ENCODE results near the gene ARMC5.
A peak's percentile ranks its signal among the peaks of the same experiment; 100 is the strongest.

Gene ARMC5

GRCh38 chr16:31471875-31472708, 12.8 kb downstream of the ARMC5 start, which contains the start of gene TGFB1I1:
Gene TGFB1I1 (plus strand): TSS chr16:31472152. CDS start chr16:31472189, 37 bp downstream.
- Histone ChIP-seq H3K9me3 (ENCODE audit: low read length) (no peaks in the 10 kb centered on the region), H3F3A (ENCODE audit: insufficient read depth, low read length) (no peaks in the 10 kb centered on the region), H4K20me1 (ENCODE audit: insufficient read depth, low read length) (no peaks in the 10 kb centered on the region), H3K27me3 (ENCODE audit: insufficient read depth, low read length) (no peaks in the 10 kb centered on the region; the same call in 1 of the 2 replicates), H2AFZ (ENCODE audit: low read length) (no peak within 1 kb of the TSS), H3K27ac (ENCODE audit: low read depth, low read length, poor library complexity, severe bottlenecking) (no peak within 1 kb of the TSS), H3K36me3 (ENCODE audit: insufficient read depth, low read length) (no peaks in the 10 kb centered on the region), H3K4me2 (ENCODE audit: low read length) (no peak within 1 kb of the TSS), H3K4me3 (ENCODE audit: low read depth, low read length, poor library complexity, severe bottlenecking) (no peak within 1 kb of the TSS), H3K79me2 (ENCODE audit: insufficient read depth, low read length) (no peaks in the 10 kb centered on the region), H3K4me1 (ENCODE audit: insufficient read depth, low read length, severe bottlenecking) (no peaks in the 10 kb centered on the region), H3K9me2 (ENCODE audit: low read depth, low read length) (no peaks in the 10 kb centered on the region), H3K9ac (ENCODE audit: low read length) (no peak within 1 kb of the TSS)
- TF ChIP-seq, protein P1, sequence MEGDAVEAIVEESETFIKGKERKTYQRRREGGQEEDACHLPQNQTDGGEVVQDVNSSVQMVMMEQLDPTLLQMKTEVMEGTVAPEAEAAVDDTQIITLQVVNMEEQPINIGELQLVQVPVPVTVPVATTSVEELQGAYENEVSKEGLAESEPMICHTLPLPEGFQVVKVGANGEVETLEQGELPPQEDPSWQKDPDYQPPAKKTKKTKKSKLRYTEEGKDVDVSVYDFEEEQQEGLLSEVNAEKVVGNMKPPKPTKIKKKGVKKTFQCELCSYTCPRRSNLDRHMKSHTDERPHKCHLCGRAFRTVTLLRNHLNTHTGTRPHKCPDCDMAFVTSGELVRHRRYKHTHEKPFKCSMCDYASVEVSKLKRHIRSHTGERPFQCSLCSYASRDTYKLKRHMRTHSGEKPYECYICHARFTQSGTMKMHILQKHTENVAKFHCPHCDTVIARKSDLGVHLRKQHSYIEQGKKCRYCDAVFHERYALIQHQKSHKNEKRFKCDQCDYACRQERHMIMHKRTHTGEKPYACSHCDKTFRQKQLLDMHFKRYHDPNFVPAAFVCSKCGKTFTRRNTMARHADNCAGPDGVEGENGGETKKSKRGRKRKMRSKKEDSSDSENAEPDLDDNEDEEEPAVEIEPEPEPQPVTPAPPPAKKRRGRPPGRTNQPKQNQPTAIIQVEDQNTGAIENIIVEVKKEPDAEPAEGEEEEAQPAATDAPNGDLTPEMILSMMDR (IDR thresholded peaks at IDR 0.05; ENCODE audit: low read length), result no peak
- no peak for TF ChIP-seq EZH2 (IDR thresholded peaks at IDR 0.05; ENCODE audit: borderline replicate concordance, low read length)

GRCh38 chr16:31472709-31473203, 13.5 kb downstream of the ARMC5 start:
- Histone ChIP-seq H3K27me3 (ENCODE audit: insufficient read depth, low read length) (peaks cover 3% of the 10 kb centered on the region; the same call in 1 of the 2 replicates), H3F3A (ENCODE audit: insufficient read depth, low read length) (no peaks in the 10 kb centered on the region), H3K9ac (ENCODE audit: low read length) (no peak overlapping the region), H3K79me2 (ENCODE audit: insufficient read depth, low read length) (no peaks in the 10 kb centered on the region), H3K4me2 (ENCODE audit: low read length) (no peak overlapping the region), H3K4me3 (ENCODE audit: low read depth, low read length, poor library complexity, severe bottlenecking) (no peak overlapping the region), H3K36me3 (ENCODE audit: insufficient read depth, low read length) (no peaks in the 10 kb centered on the region), H2AFZ (ENCODE audit: low read length) (no peak overlapping the region), H3K27ac (ENCODE audit: low read depth, low read length, poor library complexity, severe bottlenecking) (no peak overlapping the region), H3K4me1 (ENCODE audit: insufficient read depth, low read length, severe bottlenecking) (peaks cover 6% of the 10 kb centered on the region), H3K9me3 (ENCODE audit: low read length) (no peaks in the 10 kb centered on the region), H4K20me1 (ENCODE audit: insufficient read depth, low read length) (no peaks in the 10 kb centered on the region), H3K9me2 (ENCODE audit: low read depth, low read length) (no peaks in the 10 kb centered on the region)
- no peak for TF ChIP-seq EZH2 (IDR thresholded peaks at IDR 0.05; ENCODE audit: borderline replicate concordance, low read length)
- TF ChIP-seq, protein P1 (IDR thresholded peaks at IDR 0.05; ENCODE audit: low read length), result peak; percentile 34; the same call in 1 of the 2 replicates

- H3K9ac ChIP-seq (ENCODE audit: low read length), result no peak overlapping the region
- no peaks in the 10 kb centered on the region for H3K9me3 ChIP-seq (ENCODE audit: low read length)
- H3F3A ChIP-seq (ENCODE audit: insufficient read depth, low read length), result no peaks in the 10 kb centered on the region
- peaks cover 6% of the 10 kb centered on the region for H3K4me1 ChIP-seq (ENCODE audit: insufficient read depth, low read length, severe bottlenecking)
- no peaks in the 10 kb centered on the region for H3K36me3 ChIP-seq (ENCODE audit: insufficient read depth, low read length)
- H3K79me2 ChIP-seq (ENCODE audit: insufficient read depth, low read length), result no peaks in the 10 kb centered on the region
- H4K20me1 ChIP-seq (ENCODE audit: insufficient read depth, low read length), result no peaks in the 10 kb centered on the region
- no peak overlapping the region for H2AFZ ChIP-seq (ENCODE audit: low read length)
- H3K27me3 ChIP-seq (ENCODE audit: insufficient read depth, low read length), result peaks cover 4% of the 10 kb centered on the region; the same call in 1 of the 2 replicates
- H3K9me2 ChIP-seq (ENCODE audit: low read depth, low read length), result no peaks in the 10 kb centered on the region
- no peak overlapping the region for H3K27ac ChIP-seq (ENCODE audit: low read depth, low read length, poor library complexity, severe bottlenecking)
- TF ChIP-seq, protein P1 (IDR thresholded peaks at IDR 0.05; ENCODE audit: low read length), result no peak
- TF ChIP-seq EZH2 (IDR thresholded peaks at IDR 0.05; ENCODE audit: borderline replicate concordance, low read length), result no peak
- no peak overlapping the region for H3K4me3 ChIP-seq (ENCODE audit: low read depth, low read length, poor library complexity, severe bottlenecking)
- H3K4me2 ChIP-seq (ENCODE audit: low read length), result no peak overlapping the region
These were observed 14.1 kb downstream of the ARMC5 start for GRCh38 chr16:31473264-31473984.

Measured in OCI-LY1 (cell line).